Measurements from ENCODE around the gene OR4C6. TPM values are rescaled to one million over a fixed set of nuclear protein-coding genes. Genes with fewer than 3 reads are reported as not detected.
A peak's percentile ranks its signal among the peaks of the same experiment; 100 is the strongest.

The OR4C6 gene
- polyA plus RNA-seq, 2 of the 4 experiments (the other 2 are of a cell fraction) = not detected

DNA sequence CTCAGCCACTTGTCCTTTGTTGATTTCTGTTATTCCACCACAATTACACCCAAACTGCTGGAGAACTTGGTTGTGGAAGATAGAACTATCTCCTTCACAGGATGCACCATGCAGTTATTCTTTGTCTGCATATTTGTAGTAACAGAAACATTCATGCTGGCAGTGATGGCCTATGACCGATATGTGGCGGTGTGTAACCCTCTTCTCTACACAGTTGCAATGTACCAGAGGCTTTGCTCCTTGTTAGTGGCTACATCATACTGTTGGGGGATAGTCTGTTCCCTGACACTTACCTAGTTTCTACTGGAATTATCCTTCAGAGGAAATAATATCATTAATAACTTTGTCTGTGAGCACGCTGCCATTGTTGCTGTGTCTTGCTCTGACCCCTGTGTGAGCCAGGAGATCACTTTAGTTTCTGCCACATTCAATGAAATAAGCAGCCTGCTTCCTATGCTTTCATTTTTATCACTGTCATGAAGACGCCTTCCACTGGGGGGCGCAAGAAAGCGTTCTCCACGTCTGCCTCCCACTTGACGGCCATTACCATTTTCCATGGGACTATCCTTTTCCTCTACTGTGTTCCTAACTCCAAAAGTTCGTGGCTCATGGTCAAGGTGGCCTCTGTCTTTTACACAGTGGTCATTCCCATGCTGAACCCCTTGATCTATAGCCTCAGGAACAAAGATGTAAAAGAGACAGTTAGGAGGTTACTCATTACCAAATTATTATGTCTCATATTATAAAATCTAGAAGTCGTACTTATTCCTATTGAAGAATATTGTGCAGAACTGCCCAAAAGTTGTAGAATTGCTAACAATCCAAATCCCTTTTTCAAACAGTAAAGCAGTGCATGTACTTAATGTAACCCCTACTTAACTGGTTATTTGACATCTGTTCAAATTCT lies 53.2 kb downstream of the OR4C6 start:
- WGBS (ENCODE audit: missing lambda C conversion rate) = 3% methylated on average over 10 of the region's 10 CpGs
- Histone ChIP-seq H3K4me1 (no peaks in the 10 kb centered on the region), H3K27ac (no peak overlapping the region), H3K4me3 (no peak overlapping the region), H3K4me2 (no peak overlapping the region), H3K9me3 (no peaks in the 10 kb centered on the region)
- peak in 1 of 2 experiments; percentile 19 for DNase-seq (ENCODE audit: low read depth in 1 of 2, low spot score in 1 of 2)
- peak in 1 of 2 experiments; percentile 38; a peak in 2 of 6 replicates for ATAC-seq
- POLR2A ChIA-PET = no interaction called here
- TF ChIP-seq NFE2L2 (conservative IDR thresholded peaks at IDR 0.05; ENCODE audit: low read length) = no peak
- TF ChIP-seq JUN (IDR thresholded peaks at IDR 0.05) = no peak
- no peak for TF ChIP-seq RAD21 (conservative IDR thresholded peaks at IDR 0.05 in 1 of 2, IDR thresholded peaks at IDR 0.05 in 1 of 2)
- no peak for TF ChIP-seq EHF (CRISPR knock-in tag; IDR thresholded peaks at IDR 0.05)
- TF ChIP-seq ESRRA (IDR thresholded peaks at IDR 0.05; ENCODE audit: borderline replicate concordance, low read length) = no peak
- TF ChIP-seq, protein P1, sequence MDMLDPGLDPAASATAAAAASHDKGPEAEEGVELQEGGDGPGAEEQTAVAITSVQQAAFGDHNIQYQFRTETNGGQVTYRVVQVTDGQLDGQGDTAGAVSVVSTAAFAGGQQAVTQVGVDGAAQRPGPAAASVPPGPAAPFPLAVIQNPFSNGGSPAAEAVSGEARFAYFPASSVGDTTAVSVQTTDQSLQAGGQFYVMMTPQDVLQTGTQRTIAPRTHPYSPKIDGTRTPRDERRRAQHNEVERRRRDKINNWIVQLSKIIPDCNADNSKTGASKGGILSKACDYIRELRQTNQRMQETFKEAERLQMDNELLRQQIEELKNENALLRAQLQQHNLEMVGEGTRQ (IDR thresholded peaks at IDR 0.05) = no peak
- TF ChIP-seq SMC3 (IDR thresholded peaks at IDR 0.05) = no peak
- no peak for TF ChIP-seq KDM5A (IDR thresholded peaks at IDR 0.05)
- CTCF ChIA-PET = interaction anchor here (0.8 kb wide), 1 partner anchor 14 kb away, joined by 3 read pairs; no protein-coding TSS in a partner anchor
- FAIRE-seq = no peak

Other genes with a start within 250 kb of the OR4C6 start
- gene OR4C15, start 107.7 kb upstream of the OR4C6 start, polyA plus RNA-seq (2011; rRNA removed) = not detected in 2 replicates
- not detected in 3 replicates for gene OR4C15, start 107.7 kb upstream of the OR4C6 start, polyA plus RNA-seq (2017; fragmentation: RNase III; extraction: RNeasy Plus Mini Kit Qiagen cat#74134 plus additional on column Dnase treatment)
- gene OR4C16, start 90.1 kb upstream of the OR4C6 start, polyA plus RNA-seq (2011; rRNA removed) = not detected in 2 replicates
- gene OR4C16, start 90.1 kb upstream of the OR4C6 start, polyA plus RNA-seq (2017; fragmentation: RNase III; extraction: RNeasy Plus Mini Kit Qiagen cat#74134 plus additional on column Dnase treatment) = not detected in 3 replicates
- not detected in 2 replicates for gene OR4C11, start 54.6 kb upstream of the OR4C6 start, polyA plus RNA-seq (2011; rRNA removed)
- gene OR4C11, start 54.6 kb upstream of the OR4C6 start, polyA plus RNA-seq (2017; fragmentation: RNase III; extraction: RNeasy Plus Mini Kit Qiagen cat#74134 plus additional on column Dnase treatment) = not detected in 3 replicates
- not detected in 2 replicates for gene OR4P4, start 27.1 kb upstream of the OR4C6 start, polyA plus RNA-seq (2011; rRNA removed)
- not detected in 3 replicates for gene OR4P4, start 27.1 kb upstream of the OR4C6 start, polyA plus RNA-seq (2017; fragmentation: RNase III; extraction: RNeasy Plus Mini Kit Qiagen cat#74134 plus additional on column Dnase treatment)
- not detected in 2 replicates for gene OR4S2, start 13.9 kb upstream of the OR4C6 start, polyA plus RNA-seq (2011; rRNA removed)
- not detected in 3 replicates for gene OR4S2, start 13.9 kb upstream of the OR4C6 start, polyA plus RNA-seq (2017; fragmentation: RNase III; extraction: RNeasy Plus Mini Kit Qiagen cat#74134 plus additional on column Dnase treatment)
- gene OR5D13, start 111.2 kb downstream of the OR4C6 start, polyA plus RNA-seq (2011; rRNA removed) = not detected in 2 replicates
- not detected in 3 replicates for gene OR5D13, start 111.2 kb downstream of the OR4C6 start, polyA plus RNA-seq (2017; fragmentation: RNase III; extraction: RNeasy Plus Mini Kit Qiagen cat#74134 plus additional on column Dnase treatment)
- not detected in 2 replicates for gene OR5D14, start 133.4 kb downstream of the OR4C6 start, polyA plus RNA-seq (2011; rRNA removed)
- not detected in 3 replicates for gene OR5D14, start 133.4 kb downstream of the OR4C6 start, polyA plus RNA-seq (2017; fragmentation: RNase III; extraction: RNeasy Plus Mini Kit Qiagen cat#74134 plus additional on column Dnase treatment)
- not detected in 2 replicates for gene OR5L1, start 149.2 kb downstream of the OR4C6 start, polyA plus RNA-seq (2011; rRNA removed)
- gene OR5L1, start 149.2 kb downstream of the OR4C6 start, polyA plus RNA-seq (2017; fragmentation: RNase III; extraction: RNeasy Plus Mini Kit Qiagen cat#74134 plus additional on column Dnase treatment) = not detected in 3 replicates
- not detected in 2 replicates for gene OR5D18, start 157.4 kb downstream of the OR4C6 start, polyA plus RNA-seq (2011; rRNA removed)
- gene OR5D18, start 157.4 kb downstream of the OR4C6 start, polyA plus RNA-seq (2017; fragmentation: RNase III; extraction: RNeasy Plus Mini Kit Qiagen cat#74134 plus additional on column Dnase treatment) = not detected in 3 replicates
- gene OR5L2, start 165.0 kb downstream of the OR4C6 start, polyA plus RNA-seq (2011; rRNA removed) = not detected in 2 replicates
- not detected in 3 replicates for gene OR5L2, start 165.0 kb downstream of the OR4C6 start, polyA plus RNA-seq (2017; fragmentation: RNase III; extraction: RNeasy Plus Mini Kit Qiagen cat#74134 plus additional on column Dnase treatment)
- not detected in 2 replicates for gene OR5D16, start 176.6 kb downstream of the OR4C6 start, polyA plus RNA-seq (2011; rRNA removed)
- gene OR5D16, start 176.6 kb downstream of the OR4C6 start, polyA plus RNA-seq (2017; fragmentation: RNase III; extraction: RNeasy Plus Mini Kit Qiagen cat#74134 plus additional on column Dnase treatment) = not detected in 3 replicates
- gene TRIM51, start 221.1 kb downstream of the OR4C6 start, polyA plus RNA-seq (2011; rRNA removed) = not detected in 2 replicates
- not detected in 3 replicates for gene TRIM51, start 221.1 kb downstream of the OR4C6 start, polyA plus RNA-seq (2017; fragmentation: RNase III; extraction: RNeasy Plus Mini Kit Qiagen cat#74134 plus additional on column Dnase treatment)